OCI-LY1 (cell line): ENCODE data around the gene GPR37L1.

Experiments used
- H2AFZ ChIP-seq: fragments of 200-600 bp; sonication (generic), shearing (Covaris generic); 2 replicates; pipeline ENCODE4 v1.6.0; 2014; ENCODE audit warnings: antibody characterized with exemption, mild to moderate bottlenecking, low read length
- H3F3A ChIP-seq: fragments of 200-600 bp; sonication (generic), shearing (Covaris generic); 2 replicates; pipeline ENCODE4 v1.6.0; 2014; ENCODE audit warnings: mild to moderate bottlenecking, antibody characterized with exemption, low read length, moderate library complexity; ENCODE audit not compliant: insufficient read depth
- H3K27ac ChIP-seq: fragments of 200-600 bp; sonication (generic); 2 replicates; pipeline ENCODE4 v1.5.1; 2014; ENCODE audit warnings: low read length, mixed run types, mild to moderate bottlenecking, low read depth; ENCODE audit not compliant: poor library complexity, severe bottlenecking
- H3K27me3 ChIP-seq: fragments of 200-600 bp; sonication (generic); 2 replicates; pipeline ENCODE4 v1.6.0; 2014; ENCODE audit warnings: antibody characterized with exemption, mild to moderate bottlenecking, low read length, moderate library complexity; ENCODE audit not compliant: insufficient read depth
- H3K36me3 ChIP-seq: fragments of 200-600 bp; sonication (generic); 2 replicates; pipeline ENCODE4 v1.6.1; 2014; ENCODE audit warnings: mild to moderate bottlenecking, antibody characterized with exemption, low read length, moderate library complexity, mixed read lengths; ENCODE audit not compliant: insufficient read depth
- H3K4me1 ChIP-seq: fragments of 200-600 bp; sonication (generic); 2 replicates; pipeline ENCODE4 v1.5.1; 2014; ENCODE audit warnings: mild to moderate bottlenecking, low read length, moderate library complexity; ENCODE audit not compliant: insufficient read depth, severe bottlenecking
- H3K4me2 ChIP-seq: fragments of 200-600 bp; sonication (generic), shearing (Covaris generic); 2 replicates; pipeline ENCODE4 v1.6.1; 2014; ENCODE audit warnings: low read length
- H3K4me3 ChIP-seq: fragments of 200-600 bp; sonication (generic); 2 replicates; pipeline ENCODE4 v1.5.1; 2014; ENCODE audit warnings: low read length, low read depth, mild to moderate bottlenecking, mixed read lengths; ENCODE audit not compliant: poor library complexity, severe bottlenecking
- H3K79me2 ChIP-seq: fragments of 200-600 bp; shearing (Covaris generic); 2 replicates; pipeline ENCODE4 v1.6.1; 2016; ENCODE audit warnings: mixed run types, low read length, mixed read lengths; ENCODE audit not compliant: insufficient read depth
- H3K9ac ChIP-seq: fragments of 200-600 bp; sonication (generic), shearing (Covaris generic); 2 replicates; pipeline ENCODE4 v1.6.1; 2014; ENCODE audit warnings: mild to moderate bottlenecking, low read length, mixed read lengths
- H3K9me2 ChIP-seq: fragments of 200-600 bp; sonication (generic), shearing (Covaris generic); 2 replicates; pipeline ENCODE4 v1.6.1; 2014; ENCODE audit warnings: low read depth, mild to moderate bottlenecking, low read length, mixed read lengths
- H3K9me3 ChIP-seq: fragments of 200-600 bp; shearing (Covaris generic); 2 replicates; pipeline ENCODE4 v1.6.1; 2014; ENCODE audit warnings: low read length, mixed read lengths
- H4K20me1 ChIP-seq: fragments of 200-600 bp; sonication (generic), shearing (Covaris generic); 2 replicates; pipeline ENCODE4 v1.6.0; 2016; ENCODE audit warnings: mild to moderate bottlenecking, low read length; ENCODE audit not compliant: insufficient read depth
- EZH2 ChIP-seq: fragments of 200-600 bp; sonication (generic), shearing (Covaris generic); IDR thresholded peaks from 2 replicates; pipeline ENCODE4 v1.8.0; 2017; ENCODE audit warnings: borderline replicate concordance, mixed run types, mild to moderate bottlenecking, antibody characterized with exemption, low read length, moderate library complexity, mixed read lengths
- TF ChIP-seq, protein P1 (sequence below): fragments of 200-600 bp; sonication (generic), shearing (Covaris generic); IDR thresholded peaks from 2 replicates; pipeline ENCODE4 v1.5.1; 2017; ENCODE audit warnings: mild to moderate bottlenecking, antibody characterized with exemption, low read length, moderate library complexity, mixed read lengths

The GPR37L1 gene, protein sequence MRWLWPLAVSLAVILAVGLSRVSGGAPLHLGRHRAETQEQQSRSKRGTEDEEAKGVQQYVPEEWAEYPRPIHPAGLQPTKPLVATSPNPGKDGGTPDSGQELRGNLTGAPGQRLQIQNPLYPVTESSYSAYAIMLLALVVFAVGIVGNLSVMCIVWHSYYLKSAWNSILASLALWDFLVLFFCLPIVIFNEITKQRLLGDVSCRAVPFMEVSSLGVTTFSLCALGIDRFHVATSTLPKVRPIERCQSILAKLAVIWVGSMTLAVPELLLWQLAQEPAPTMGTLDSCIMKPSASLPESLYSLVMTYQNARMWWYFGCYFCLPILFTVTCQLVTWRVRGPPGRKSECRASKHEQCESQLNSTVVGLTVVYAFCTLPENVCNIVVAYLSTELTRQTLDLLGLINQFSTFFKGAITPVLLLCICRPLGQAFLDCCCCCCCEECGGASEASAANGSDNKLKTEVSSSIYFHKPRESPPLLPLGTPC

DNA sequence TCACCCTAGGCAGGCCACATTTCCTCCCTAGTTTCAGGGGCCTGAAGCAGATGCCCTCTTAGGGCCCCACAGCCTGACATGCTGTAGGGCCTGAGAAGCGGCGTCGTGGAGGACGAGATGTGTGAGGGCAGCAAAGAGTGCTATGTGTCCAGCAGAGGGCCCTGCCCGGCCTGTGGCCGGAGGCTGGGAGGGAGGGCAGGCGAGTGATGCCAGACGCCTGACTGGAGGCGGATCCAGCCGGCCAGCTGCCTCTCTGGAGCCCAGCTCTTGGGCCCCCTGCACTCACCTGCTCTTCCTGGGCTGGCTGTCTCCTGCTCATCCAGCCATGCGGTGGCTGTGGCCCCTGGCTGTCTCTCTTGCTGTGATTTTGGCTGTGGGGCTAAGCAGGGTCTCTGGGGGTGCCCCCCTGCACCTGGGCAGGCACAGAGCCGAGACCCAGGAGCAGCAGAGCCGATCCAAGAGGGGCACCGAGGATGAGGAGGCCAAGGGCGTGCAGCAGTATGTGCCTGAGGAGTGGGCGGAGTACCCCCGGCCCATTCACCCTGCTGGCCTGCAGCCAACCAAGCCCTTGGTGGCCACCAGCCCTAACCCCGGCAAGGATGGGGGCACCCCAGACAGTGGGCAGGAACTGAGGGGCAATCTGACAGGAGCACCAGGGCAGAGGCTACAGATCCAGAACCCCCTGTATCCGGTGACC lies at the start of gene GPR37L1:
GPR37L1 (plus strand) TSS at position 279 of the 697 bp plus-strand sequence; CDS start at position 326, 47 bp downstream.
- Histone ChIP-seq H3K27ac (no peak within 1 kb of the TSS), H3K4me3 (no peak within 1 kb of the TSS), H3K79me2 (no peaks in the 10 kb centered on the region), H3K9me2 (no peaks in the 10 kb centered on the region), H3K9me3 (no peaks in the 10 kb centered on the region), H2AFZ (no peak within 1 kb of the TSS), H3K27me3 (peaks cover 4% of the 10 kb centered on the region), H3F3A (no peaks in the 10 kb centered on the region), H3K9ac (no peak within 1 kb of the TSS), H3K36me3 (no peaks in the 10 kb centered on the region), H3K4me1 (no peaks in the 10 kb centered on the region), H4K20me1 (no peaks in the 10 kb centered on the region), H3K4me2 (no peak within 1 kb of the TSS)
- TF ChIP-seq, protein P1, sequence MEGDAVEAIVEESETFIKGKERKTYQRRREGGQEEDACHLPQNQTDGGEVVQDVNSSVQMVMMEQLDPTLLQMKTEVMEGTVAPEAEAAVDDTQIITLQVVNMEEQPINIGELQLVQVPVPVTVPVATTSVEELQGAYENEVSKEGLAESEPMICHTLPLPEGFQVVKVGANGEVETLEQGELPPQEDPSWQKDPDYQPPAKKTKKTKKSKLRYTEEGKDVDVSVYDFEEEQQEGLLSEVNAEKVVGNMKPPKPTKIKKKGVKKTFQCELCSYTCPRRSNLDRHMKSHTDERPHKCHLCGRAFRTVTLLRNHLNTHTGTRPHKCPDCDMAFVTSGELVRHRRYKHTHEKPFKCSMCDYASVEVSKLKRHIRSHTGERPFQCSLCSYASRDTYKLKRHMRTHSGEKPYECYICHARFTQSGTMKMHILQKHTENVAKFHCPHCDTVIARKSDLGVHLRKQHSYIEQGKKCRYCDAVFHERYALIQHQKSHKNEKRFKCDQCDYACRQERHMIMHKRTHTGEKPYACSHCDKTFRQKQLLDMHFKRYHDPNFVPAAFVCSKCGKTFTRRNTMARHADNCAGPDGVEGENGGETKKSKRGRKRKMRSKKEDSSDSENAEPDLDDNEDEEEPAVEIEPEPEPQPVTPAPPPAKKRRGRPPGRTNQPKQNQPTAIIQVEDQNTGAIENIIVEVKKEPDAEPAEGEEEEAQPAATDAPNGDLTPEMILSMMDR: no peak
- no peak for TF ChIP-seq EZH2

DNA sequence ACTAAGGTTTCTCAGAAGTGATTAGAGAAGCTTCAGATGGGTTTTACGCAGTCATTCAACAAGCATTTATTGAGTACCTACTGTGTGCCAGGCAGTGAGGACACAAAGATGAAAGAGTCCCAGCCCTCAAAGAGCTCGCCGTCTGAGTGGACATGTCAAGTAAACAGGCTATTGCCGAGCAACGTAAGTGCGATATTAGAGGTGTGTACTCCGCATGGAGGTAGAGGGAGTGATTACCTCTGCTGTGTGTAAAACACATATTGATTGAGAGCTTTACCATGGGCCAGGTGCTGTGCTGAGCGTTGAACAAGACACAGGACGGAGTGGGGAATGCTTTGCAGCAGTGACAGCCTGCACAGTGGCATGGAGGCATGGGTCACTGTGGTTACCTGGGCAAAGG lies 49.5 kb upstream of the GPR37L1 start:
- no peaks in the 10 kb centered on the region for H3F3A ChIP-seq
- no peaks in the 10 kb centered on the region for H3K36me3 ChIP-seq
- H3K9me3 ChIP-seq: no peaks in the 10 kb centered on the region
- H3K4me3 ChIP-seq: no peak overlapping the region
- H3K27me3 ChIP-seq: no peaks in the 10 kb centered on the region
- no peak overlapping the region for H2AFZ ChIP-seq
- peaks cover 14% of the 10 kb centered on the region for H3K4me1 ChIP-seq
- no peak overlapping the region for H3K9ac ChIP-seq
- H4K20me1 ChIP-seq: no peaks in the 10 kb centered on the region
- no peak overlapping the region for H3K4me2 ChIP-seq
- H3K9me2 ChIP-seq: no peaks in the 10 kb centered on the region
- TF ChIP-seq, protein P1: no peak
- no peak for TF ChIP-seq EZH2
- no peak overlapping the region for H3K27ac ChIP-seq
- no peaks in the 10 kb centered on the region for H3K79me2 ChIP-seq

DNA sequence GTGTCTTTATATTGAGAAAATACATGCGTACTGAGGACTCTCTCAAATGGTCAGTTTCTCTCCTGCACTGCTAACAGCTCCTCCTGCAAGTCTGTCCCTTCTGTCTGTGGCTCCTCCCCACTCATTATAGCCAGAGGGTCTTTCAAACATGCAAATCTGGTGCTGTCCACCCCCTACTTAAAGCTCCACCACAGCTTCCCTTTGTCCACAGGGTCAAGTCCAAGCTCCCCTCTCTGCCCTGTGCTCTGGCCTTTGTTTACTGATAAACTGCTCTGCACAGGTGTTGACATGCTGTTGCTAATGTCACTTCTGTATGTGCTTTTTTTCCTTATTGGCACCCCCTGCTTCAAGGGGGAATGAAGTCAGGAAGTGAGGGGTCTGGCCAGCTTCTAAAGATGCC lies 47.7 kb upstream of the GPR37L1 start:
- Histone ChIP-seq H3K36me3 (no peaks in the 10 kb centered on the region), H3K4me2 (no peak overlapping the region), H3K4me3 (no peak overlapping the region), H3K4me1 (peaks cover 7% of the 10 kb centered on the region), H2AFZ (no peak overlapping the region), H3F3A (no peaks in the 10 kb centered on the region), H3K9me3 (no peaks in the 10 kb centered on the region), H3K27ac (no peak overlapping the region), H4K20me1 (no peaks in the 10 kb centered on the region), H3K79me2 (no peaks in the 10 kb centered on the region), H3K27me3 (no peaks in the 10 kb centered on the region), H3K9ac (no peak overlapping the region), H3K9me2 (no peaks in the 10 kb centered on the region)
- TF ChIP-seq EZH2: no peak
